ENCODE measurements around the gene UQCRC1.

UQCRC1 gene

GRCh38 chr3:48609088-48610005 lies at the start of gene UQCRC1:
Gene UQCRC1, minus strand, starts transcription at chr3:48609646. Its CDS starts 26 bp downstream, at chr3:48609620.
- peak; percentile 92 for DNase-seq (ENCODE audit: low read depth)

GRCh38 chr3:48656841-48657281 lies 47.4 kb upstream of the UQCRC1 start:
- peak; percentile 15 for DNase-seq (ENCODE audit: low read depth)

DNA sequence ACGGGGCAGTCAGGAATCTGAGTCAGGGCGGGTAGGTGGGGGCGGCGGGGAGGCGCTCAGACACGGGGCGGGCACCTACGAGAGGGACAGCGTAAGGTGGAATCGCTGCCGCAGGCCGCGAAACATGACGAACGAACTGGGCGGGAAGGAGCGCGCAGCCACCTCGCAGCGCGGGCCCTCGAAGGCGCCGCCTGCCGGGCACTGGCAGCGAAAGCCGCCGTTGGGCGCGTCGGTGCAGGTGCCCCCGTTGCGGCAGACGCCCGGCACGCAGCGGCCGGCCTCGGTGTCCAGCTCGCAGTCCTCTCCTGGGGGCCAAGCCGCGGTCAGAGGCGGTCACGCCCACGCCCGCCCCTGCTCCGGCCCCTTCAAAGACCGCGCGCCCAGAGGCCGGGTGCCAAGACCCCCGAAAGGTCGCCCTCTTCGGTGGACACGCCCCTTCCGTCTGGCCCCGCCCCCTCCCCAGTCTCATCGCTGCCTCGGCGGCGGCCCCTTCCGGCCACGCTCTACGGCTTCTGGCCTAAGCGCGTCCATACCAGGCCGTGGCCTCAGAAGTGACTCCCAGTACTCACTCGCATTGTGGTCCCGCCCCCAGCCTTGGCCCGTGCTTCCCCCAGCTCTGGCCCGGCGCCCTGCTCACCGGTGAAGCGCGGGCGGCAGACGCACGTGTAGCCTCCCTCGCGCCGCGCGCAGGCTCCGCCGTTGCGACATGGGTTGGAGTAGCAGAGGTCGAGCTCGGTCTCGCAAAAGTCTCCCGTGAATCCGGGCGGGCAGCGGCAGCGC lies 46.8 kb upstream of the UQCRC1 start:
- DNase-seq (ENCODE audit: low read depth): peak; percentile 89

- DNase-seq (ENCODE audit: low read depth): peak; percentile 44
Measured at GRCh38 chr3:48655606-48656005, 46.2 kb upstream of the UQCRC1 start.

DNA sequence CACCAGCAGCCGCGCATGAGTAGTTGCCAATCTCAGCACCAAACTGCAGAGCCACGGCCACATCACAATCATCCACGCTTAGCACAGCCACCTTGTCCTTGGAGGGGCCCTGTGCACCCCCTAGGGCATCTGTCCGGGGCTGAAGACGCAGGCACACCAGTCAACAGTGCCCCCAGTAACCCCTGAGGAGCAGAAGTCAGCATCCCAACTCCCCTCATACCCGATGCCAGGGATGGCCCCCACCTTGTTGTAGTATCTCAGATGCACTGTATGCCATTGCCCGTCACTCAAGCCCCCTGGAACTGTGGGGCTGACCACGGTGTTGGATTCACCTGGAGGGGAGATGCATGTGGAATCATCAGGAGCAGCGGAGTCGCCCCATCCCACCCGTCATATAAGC lies 45.6 kb upstream of the UQCRC1 start:
- DNase-seq (ENCODE audit: low read depth): no peak

DNA sequence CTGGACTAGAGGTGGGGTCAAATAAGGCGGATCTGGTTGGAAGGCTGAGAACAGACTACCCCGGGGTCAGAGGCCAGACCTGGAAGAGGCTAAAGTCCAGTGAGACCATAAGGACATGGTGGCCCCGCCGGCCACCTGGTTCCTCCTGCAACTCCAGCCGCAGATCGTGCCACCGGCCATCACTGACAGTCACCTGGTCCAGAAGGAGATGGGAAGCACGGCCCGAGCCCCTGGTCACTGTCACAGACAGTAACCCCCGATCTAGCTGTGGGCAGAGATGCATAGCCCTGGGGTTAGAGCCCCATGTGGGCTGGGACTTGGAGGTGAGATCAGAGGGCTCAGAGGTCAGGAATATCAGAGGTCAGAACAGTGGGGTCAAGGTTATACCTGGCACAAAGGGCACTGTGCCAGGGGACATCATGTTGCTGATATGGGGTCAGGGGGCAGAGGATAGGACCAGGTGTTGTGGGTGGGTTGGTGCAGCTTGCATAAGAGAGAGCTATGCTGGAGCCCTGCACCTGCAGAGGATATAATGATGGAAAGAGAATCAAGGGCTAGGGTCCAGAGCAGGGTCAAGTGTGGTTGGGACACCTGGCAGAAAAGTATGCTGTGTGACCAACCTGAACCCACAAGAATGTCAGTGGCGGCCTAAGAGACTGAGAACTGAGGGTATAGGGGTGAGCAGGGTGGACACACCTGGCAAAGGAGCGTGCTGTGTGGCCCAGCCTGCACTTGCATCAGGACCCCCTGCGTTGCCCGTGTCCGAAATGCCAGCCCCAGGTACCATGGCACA lies 43.7 kb upstream of the UQCRC1 start:
- no peak for DNase-seq (ENCODE audit: low read depth)

GRCh38 chr3:48651771-48652170 lies 42.3 kb upstream of the UQCRC1 start:
- no peak for DNase-seq (ENCODE audit: low read depth)

DNA sequence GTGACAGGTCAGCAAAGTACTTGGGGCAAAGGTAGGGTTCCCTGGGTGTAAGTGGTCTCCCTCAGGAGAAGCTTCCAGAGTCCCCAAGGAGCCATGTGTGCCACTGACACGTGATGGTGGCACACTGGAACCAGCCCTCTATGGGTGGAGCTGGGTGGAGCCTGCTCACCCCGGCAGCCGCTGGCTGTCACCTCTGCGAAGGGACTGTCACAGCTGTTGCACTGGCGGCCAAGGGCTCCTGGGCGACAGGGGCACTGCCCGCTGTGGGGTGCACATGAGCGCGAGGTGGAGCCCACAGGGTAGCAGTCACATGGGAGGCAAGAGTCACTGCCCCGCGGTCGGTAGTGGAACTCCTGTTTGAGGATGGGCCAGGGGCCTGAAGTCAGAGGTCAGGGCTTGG lies 41.3 kb upstream of the UQCRC1 start:
- no peak for DNase-seq (ENCODE audit: low read depth)

DNA sequence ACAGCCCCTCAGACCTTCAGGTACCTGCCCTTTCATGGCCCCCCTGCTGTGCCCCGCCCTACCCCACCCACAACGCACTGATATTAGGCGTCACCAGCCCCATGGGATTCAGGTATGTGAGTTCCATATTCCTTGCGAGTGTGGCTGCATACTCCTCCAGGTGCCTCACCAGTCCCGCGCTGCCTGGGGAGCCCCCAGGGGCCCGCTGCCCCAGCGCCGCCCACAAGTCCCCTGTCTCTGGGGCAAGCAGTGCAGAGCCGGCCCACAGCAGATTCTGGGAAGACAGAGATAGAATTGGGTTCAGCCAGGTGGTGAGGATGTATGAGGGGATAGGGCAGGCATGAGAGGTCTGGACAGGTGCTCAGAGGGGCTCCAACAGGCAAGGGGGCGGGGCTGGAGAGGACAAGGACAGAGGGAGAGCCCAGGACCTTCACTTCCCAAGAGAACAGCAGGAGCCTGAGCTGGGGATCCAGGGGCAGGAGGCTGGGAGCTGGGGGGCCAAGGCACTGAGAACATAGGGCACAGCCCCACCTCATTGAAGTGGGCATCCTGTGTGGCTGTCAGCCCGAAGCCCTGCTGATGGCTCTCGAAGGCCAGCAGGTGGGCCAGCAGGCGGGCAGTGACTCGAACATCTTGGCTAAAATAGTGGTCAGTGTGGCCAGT lies 38.9 kb upstream of the UQCRC1 start:
- no peak for DNase-seq (ENCODE audit: low read depth)

DNA sequence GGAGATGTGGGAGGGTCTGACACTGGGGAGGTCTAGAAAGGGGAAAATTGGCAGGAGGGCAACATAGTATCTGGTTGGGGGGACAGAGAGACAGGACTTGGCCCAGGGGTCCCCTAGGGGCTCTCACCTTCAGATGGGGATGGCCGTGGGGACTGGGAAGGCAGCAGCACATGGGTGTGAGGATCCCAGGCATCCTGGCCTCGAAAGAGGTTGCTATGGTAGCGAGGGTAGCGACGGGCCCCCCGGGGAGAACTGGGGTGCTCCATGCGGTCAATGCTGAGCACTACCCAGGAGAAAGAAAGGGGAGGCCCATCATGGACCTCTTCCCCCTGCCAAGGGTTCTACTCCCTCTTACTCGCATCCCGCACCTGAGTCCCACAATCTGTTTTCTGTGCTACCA lies 38.3 kb upstream of the UQCRC1 start:
- DNase-seq (ENCODE audit: low read depth): no peak

GRCh38 chr3:48644898-48645760 lies 35.7 kb upstream of the UQCRC1 start:
- DNase-seq (ENCODE audit: low read depth): no peak

- no peak for DNase-seq (ENCODE audit: low read depth)
Measured at GRCh38 chr3:48642605-48643004, 33.2 kb upstream of the UQCRC1 start.

DNA sequence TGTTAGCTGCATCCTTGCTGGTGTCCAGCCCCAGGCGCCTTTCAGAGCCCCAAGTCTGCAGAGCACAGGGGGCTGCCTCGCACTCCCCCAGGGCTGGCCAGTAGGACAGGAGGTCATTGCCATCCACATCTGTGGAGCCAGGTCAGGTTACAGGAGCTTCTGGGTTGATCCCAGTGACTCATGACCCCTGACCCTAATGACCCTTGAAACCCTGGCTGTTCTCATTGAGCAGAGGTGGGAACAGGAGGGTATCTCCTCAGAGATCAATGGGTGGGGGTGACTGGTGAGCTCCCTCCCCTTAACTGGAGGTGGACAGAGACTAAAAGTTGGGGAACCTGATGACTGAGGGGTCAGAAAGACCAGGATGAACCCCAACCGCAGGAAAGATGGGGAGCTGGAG lies 31.9 kb upstream of the UQCRC1 start:
- DNase-seq (ENCODE audit: low read depth): no peak

DNA sequence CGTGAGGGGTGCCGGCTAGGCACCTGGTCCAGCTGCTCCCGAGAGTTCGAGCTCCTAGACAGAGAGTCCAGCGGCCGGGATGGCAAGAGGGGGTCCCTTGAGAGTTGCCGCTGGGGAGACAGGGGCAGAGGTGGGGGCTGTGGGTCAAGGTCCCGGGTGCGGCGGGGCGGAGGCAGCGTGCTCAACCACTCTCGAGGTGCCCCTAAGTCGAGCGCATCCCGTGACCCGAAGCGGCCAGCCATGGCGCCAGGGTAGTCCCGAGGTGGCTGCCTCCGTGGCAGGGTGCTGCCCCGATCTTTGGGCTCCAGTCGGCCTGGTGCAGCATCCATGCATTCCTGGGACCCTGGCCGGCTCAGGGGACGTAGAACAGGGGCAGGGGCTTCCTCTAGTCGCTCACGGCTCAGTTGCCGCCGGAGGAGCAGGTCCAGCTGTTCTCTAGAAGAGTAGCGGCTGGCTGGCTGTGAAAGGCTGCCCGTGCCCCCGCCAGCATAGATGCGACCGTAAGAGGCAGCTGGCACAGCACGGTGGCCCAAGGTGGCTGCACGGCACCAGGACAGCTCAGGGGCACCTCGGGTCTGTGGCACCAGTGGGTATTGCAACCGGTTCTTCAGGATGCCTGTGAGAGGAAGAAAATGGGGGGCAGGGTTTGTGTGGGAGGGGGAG lies 30.6 kb upstream of the UQCRC1 start:
- no peak for DNase-seq (ENCODE audit: low read depth)

GRCh38 chr3:48637305-48637704 lies 27.9 kb upstream of the UQCRC1 start:
- DNase-seq (ENCODE audit: low read depth): no peak

GRCh38 chr3:48636149-48636655 lies 26.8 kb upstream of the UQCRC1 start:
- DNase-seq (ENCODE audit: low read depth): no peak

DNA sequence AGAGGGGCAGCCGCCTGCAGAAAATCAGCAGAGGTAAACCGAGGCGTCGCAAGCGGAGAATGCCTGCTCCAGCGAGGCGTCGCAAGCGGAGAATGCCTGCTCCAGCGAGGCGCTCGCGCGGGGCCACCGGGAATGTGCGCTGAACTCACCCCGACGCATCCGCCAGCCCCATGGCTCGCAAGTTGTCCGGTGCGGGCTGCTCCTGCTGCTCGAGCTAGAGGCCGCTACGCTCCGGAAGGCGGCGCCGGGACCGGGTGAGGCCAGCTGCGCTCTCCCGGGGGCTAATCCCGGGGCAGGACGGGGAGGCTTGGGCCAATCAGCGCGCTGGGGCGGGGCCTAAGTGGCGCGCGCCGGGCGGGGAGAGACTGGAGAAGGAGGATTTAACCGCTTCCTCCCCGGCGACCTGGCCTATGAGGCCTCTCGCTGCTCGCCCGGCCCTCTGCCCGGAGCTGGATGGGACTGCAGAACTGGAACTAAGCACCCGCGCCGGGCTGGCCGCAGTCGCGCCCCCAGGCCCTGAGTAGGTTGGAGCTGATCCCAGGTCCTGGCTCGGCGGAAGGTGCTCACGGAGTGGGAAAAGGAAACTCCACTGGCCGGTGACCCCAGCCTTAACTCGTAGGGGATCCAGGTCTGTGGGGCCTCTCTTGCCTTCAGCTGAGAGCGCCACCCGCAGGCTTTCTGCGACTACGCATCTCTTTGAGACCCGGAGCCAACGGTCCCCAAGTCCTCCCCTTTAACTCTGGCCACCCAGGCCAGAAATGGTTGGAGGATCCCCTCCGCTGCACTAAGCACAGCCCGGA lies 26.0 kb upstream of the UQCRC1 start, which contains the start of gene SLC26A6:
Gene SLC26A6 (minus strand): TSS at position 240 of the 800 bp plus-strand sequence. CDS start 68 bp downstream, at position 172.
- peak; percentile 95 for DNase-seq (ENCODE audit: low read depth)

GRCh38 chr3:48634661-48635221 lies 25.3 kb upstream of the UQCRC1 start:
- DNase-seq (ENCODE audit: low read depth): peak; percentile 52

DNA sequence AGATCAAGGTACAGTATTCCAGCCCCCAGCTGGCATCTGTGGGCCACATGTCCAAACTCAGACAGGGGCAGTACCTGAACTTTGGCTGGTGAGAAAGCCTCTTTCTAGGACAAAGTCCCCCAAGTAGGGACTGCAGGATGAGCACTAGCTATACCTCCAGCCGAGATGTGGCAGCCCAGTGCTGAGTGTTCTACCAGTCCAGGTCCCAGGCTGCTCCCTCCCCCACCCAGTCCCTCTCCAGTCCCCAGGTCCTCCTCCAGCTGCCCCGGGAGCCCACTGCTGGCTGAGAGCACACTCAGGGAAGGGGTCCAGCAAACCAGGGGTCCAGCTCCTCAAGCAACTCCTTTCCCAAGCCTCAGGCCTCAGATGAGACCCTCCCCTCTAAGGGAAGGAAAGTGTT lies 24.3 kb upstream of the UQCRC1 start:
- DNase-seq (ENCODE audit: low read depth): no peak

Measured in activated T-cell treated with anti-CD3 and anti-CD28 coated beads for 48 hours (primary cell).